Activated CD4-positive, alpha-beta T cell treated with anti-CD3 and anti-CD28 coated beads, Interleukin-10, Interleukin-2, amounts not matched to agents 100 ng/mL and 50 ng/mL, durations not matched to agents 16 hours and 8 hours (primary cell): ENCODE results near the gene ARMH2.
"Not testable (repeated sequence)": the region's sequence is repeated elsewhere in the genome, so short reads cannot be mapped to it uniquely, and the experiment has no call there.

ENCODE experiments used
- DNase-seq: peaks from one replicate; pipeline ENCODE4 v3.0.0-alpha.2; 2020

ARMH2 gene

DNA sequence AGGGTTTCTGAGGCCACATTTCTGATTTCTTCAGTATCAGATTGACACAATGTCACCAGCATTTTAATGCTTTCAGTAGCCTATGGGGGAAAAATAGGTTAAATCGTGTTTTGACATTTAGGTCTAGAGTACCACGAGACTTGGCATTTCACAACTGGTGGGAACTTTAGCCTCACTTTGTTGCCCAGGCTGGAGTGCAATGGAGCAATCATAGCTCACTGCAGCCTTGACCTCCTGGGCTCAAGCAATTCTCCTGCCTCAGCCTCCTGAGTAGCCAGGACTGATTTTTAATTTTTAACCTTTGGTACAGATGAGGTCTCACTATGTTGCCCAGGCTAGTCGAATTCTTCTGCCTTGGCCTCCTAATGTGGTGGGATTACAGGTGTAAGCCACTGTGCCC lies 11.0 kb upstream of the ARMH2 start:
- no peak for DNase-seq

GRCh38 chr6:24807584-24807983 lies 8.9 kb upstream of the ARMH2 start:
- no peak for DNase-seq

DNA sequence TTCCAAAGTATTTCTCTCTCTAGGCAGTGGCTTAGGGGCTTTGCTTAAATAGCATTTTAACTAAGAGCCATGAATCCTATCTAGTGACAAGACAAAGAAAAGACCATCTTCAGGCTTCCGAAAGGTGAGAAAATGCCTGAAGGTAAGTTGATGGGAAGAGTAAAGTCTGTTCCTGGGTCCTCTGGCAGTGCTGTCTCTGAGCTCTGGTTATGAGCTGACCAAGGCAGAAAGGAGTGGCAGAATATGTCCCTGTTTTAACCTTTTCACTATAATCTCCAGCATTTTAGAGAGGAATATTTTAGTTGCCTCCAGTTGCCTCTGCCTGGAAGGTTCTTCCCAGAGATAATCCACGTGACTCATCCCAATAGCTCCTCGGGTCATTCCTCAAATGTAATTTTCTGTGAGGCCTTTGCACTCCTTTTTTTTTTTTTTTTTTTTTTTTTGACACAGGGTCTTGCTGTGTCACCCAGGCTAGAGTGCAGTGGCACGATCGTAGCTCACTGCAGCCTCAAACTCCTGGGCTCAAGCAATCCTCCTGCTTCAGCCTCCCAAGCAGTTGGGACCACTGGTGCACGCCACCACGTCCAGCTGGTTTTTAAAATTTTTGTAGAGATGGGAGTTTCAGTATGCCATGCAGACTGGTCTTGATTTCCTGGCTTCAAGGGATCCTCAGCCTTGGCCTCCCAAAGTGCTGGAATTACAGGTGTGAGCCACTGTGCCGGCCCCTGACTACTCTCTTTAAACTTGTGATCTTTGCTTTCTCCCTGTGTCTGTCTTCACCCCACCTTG lies 3.7 kb upstream of the ARMH2 start:
- no peak for DNase-seq

DNA sequence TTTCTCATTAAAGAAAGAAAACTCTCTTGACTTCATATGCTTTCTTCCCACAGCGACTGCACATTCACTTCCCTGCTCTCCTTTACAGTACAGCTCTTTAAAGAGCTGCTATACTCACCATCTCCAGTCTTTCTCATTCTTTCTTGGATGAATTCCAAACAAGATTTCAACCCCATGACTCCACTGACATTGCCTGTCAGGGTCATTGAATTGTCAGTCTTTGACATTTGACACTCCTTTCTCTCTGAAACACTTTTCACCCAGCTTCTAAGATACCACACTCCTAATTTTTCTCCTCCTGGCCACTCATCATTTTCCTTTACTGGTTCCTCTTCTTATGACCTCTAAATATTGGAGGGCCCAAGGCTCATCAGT lies 811 bp upstream of the ARMH2 start:
- DNase-seq, result no peak

DNA sequence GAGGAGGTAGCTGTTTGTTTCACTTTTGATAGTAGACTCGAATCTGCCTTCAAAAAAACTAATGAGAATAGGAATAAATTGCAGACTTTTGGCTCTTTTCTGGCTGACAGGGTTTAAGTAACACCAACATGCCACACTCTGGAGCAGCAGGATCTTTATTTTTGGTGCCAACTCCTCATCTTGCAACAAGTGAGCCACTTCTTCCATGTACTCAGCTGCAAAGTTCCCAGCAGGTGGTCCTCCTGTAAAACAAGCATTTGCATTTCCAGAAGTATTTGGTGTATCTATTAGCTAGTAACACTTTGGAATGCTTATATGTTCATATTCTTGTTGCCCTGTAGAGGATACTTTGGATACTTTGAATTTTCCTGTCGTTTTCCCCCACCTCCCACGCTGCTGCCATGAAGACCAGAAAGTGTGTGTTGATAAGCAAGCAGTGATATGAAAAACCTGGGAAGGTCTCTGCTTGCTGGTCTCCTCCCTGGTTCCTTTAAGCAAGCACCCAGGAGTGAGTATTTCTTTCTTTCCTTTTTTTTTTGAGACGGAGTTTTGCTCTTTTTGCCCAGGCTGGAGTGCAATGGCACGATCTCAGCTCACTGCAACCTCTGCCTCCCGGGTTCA lies 1.0 kb downstream of the ARMH2 start:
- DNase-seq, result no peak

GRCh38 chr6:24796616-24797290 lies 2.0 kb downstream of the ARMH2 start:
- DNase-seq, result peak; percentile 9

- DNase-seq, result no peak
These were observed 3.6 kb downstream of the ARMH2 start for GRCh38 chr6:24795106-24795505.

GRCh38 chr6:24788031-24788665 lies 10.6 kb downstream of the ARMH2 start:
- DNase-seq, result peak; percentile 26

DNA sequence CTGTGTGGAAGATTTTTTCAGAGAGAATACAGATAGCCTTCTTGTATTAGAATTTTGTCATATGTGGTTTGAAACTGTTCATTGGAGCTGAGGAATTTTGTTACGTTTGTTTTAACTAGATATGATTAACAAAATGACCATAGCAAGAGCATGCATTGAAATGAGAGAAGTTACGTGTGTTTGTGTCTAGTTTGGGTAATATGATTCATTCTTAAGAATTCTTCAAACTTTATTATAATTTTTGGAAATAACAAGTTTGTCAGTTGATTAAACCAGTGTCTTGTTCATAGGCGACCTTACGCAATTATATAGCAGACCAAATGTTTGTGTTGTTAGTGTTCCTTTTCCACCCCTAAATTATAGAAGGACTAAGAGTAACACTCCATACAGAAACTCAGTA lies 18.5 kb downstream of the ARMH2 start:
- no peak for DNase-seq

GRCh38 chr6:24779416-24780016 lies 19.2 kb downstream of the ARMH2 start:
- DNase-seq, result no peak

DNA sequence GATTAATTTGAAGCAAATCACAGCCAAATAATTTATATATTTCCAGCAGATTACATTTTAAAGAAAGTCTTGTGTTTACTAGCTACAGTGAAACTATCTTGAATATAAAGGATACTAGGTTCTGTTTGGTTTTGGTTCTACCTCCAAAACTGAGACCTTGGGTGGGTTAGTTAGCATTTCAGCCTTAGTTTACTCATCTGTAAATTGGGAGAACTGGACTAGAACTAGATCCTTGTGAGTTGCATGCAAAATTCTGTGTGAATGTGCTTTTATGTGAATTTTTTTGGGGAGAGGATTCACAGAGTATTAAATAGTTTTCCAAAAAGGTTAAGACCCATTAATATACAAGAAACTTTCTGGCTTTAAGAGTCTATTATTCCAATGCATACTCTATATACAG lies 19.8 kb downstream of the ARMH2 start:
- DNase-seq, result no peak

- DNase-seq, result no peak
These were observed 20.6 kb downstream of the ARMH2 start for GRCh38 chr6:24778121-24778520.

GRCh38 chr6:24777227-24777626 lies 21.5 kb downstream of the ARMH2 start:
- no peak for DNase-seq

DNA sequence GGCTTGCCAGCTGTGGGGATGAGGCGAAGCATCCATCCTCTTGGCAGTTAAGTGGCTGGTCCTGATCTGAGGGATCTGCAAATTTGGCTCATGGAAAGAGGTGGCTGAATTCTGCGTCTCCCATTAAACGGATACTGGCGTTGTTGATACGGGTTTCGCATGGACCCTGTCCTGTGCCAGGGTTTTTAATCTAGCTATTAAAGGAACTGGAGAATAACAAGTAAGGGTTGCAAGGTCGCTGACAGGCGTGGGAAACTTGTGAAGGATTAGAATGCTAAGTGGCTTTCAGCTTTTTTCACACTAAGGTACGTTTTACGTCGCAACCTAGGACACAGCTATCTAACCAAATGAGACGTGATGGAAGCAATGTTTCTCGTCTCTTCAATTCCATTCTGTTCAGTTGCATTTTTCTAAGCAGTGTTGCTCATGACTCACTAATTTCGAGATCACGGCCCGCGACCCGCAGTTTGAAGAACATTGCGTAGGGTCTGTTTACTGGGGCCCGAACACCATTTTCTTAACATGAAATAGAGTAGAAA lies 23.1 kb downstream of the ARMH2 start:
- DNase-seq, result peak; percentile 42

GRCh38 chr6:24774696-24775519 lies 23.8 kb downstream of the ARMH2 start, which contains the start of gene GMNN:
Gene GMNN, plus strand, starts transcription at chr6:24774937. Its CDS starts 2,310 bp downstream, at chr6:24777247.
- peak; percentile 99 for DNase-seq

DNA sequence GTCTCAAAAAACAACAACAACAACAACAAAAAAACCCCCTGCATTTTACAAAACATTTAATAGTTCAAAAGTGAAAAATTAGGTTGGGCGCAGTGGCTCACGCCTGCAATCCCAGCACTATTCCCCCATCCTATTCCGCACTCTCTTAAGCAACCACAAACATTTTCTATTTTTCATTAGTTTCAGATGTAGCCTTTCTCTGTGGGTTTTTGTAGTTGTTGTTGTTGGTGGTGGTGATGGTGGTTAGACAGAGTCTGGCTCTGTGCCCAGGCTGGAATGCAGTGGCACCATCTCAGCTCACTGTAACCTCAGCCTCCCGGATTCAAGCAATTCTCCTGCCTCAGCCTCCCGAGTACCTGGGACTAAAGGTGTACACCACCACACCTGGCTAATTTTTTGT lies 30.4 kb downstream of the ARMH2 start:
- DNase-seq, result no peak

GRCh38 chr6:24766680-24767462 lies 31.8 kb downstream of the ARMH2 start:
- peak; percentile 50 for DNase-seq

GRCh38 chr6:24765968-24766367 lies 32.7 kb downstream of the ARMH2 start:
- DNase-seq, result not testable (repeated sequence)

DNA sequence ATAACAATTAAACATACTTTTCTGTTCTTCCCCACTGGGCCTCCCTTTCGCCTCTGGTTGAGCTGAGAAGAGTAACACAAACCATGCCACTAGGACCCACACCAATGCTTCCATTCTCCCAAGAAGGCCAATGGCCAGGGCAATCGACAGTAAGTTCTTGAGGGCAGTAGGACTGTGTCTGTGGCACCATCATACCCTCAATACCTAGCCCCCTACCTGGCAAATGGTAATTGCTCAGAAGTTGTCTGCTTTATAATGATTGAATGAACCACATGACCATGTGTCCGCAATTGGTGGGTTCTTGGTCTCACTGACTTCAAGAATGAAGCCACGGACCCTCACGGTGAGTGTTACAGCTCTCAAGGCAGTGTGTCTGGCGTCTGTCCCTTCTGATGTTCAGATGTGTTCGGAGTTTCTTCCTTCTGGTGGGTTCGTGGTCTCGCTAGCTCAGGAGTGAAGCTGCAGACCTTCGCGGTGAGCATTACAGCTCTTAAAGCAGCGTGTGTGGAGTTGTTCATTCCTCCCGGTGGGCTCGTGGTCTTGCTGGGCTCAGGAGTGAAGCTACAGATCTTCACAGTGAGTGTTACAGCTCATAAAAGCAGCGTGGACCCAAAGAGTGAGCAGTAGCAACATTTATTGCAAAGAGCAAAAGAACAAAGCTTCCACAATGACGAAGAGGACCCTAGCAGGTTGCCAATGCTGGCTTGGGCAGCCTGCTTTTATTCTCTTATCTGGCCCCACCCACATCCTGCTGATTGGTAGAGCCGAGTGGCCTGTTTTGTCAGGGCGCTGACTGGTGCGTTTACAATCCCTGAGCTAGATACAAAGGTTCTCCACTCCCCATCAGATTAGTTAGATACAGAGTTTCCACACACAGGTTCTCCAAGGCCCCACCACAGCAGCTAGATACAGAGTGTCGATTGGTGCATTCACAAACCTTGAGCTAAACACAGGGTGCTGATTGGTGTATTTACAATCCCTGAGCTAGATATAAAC lies 33.6 kb downstream of the ARMH2 start:
- DNase-seq, result peak; percentile 9

GRCh38 chr6:24763578-24763977 lies 35.1 kb downstream of the ARMH2 start:
- DNase-seq, result no peak
